ENCODE measurements around the gene NATD1.
"Not testable (repeated sequence)": the region's sequence is repeated elsewhere in the genome, so short reads cannot be mapped to it uniquely, and the experiment has no call there.

NATD1 gene

DNA sequence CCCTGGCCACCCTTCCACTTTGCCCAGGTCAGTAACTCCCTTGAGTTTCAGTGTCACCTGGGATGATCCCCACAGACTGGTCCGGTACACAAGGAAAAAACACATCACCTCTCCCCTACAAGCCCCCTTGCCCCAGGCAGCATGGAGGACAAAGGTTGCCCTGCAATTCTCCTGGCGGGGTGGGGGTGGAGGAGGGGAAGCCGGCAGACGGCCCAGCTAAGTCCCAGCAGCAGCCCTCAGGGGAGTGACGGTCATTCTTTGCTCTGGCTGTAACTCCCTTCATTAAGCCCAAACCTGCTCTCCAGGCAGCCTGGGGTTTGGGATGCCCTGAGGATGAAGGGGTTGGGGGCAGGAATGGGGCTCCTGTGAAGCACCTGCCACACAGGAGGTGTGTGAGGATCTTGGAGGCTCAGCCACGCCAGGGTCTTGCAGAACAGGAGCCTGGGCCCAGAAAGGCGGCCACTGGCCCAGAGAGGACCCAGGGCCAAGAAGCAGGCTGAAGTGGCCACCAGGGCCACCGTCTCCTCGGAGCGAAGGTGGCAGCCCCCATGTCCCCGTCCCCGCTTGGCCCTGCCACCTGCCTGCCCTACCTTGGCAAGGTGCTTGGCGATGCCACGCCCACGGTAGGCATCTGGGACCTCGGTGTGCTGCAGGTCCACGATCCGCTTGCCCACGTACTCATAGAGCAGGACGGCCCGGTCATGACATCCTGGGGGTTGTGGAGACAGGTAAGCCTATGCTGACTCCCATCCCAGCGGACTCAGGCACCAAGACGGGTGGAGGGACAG, 9.5 kb downstream of the NATD1 start:
- no peak for DNase-seq

DNA sequence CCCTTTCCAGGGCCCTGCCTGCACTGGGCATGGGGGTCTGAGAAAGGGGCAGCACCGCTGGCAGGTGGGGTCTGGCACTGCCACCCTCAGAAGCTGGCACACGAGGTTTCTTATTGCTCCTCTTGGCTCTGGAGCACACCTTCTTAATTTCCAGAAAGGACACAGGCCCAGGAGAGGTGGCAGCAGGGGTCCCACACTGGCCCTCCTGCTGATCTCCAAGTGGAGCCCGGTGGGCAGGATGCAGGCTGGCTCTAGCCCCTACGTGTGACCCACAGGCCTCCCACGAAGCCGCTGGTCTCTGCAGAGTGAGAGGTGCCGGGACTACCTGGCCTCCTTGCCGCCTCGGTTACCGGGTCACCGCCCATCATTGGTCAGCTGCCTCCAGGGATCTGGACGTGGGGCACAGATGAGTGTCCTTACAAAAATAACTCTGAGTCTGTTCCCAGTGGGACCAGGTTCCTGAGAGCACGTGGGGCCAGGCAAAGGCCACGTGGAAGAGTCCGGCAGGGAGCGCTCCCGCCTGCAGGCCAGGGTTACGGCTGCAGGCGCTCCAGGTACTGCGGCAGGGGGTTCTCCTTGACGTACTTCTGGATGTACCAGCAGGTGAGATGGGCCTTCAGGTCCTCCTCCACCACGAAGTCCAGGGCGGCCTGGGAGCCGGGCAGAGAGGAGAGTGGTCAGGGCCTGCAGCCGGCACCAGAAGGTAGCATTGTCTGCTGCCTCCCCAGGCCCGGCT, 10.3 kb downstream of the NATD1 start:
- no peak for DNase-seq

- no peak for DNase-seq
Observed at GRCh38 chr17:21242026-21242697, 11.0 kb downstream of the NATD1 start.

DNA sequence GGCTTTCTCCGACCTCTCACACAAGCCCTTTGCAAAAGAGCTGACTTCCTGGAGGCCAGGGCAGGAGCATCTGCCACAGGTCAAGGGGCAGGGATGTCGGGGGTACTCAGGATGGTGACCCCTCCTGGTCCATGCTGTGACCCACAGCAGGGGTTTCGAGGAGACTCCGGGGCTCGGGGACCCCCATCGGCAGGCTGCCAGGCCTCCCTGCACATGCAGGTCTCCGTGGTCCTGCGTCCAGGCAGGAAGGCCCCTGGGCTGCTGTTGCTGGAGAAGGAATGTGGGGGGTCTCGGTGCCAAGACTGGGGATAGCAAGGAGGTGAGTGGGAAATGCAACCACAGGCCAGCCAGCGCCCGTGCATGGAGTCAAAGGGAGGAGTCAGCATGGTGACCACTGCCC, 11.6 kb downstream of the NATD1 start:
- no peak for DNase-seq

DNA sequence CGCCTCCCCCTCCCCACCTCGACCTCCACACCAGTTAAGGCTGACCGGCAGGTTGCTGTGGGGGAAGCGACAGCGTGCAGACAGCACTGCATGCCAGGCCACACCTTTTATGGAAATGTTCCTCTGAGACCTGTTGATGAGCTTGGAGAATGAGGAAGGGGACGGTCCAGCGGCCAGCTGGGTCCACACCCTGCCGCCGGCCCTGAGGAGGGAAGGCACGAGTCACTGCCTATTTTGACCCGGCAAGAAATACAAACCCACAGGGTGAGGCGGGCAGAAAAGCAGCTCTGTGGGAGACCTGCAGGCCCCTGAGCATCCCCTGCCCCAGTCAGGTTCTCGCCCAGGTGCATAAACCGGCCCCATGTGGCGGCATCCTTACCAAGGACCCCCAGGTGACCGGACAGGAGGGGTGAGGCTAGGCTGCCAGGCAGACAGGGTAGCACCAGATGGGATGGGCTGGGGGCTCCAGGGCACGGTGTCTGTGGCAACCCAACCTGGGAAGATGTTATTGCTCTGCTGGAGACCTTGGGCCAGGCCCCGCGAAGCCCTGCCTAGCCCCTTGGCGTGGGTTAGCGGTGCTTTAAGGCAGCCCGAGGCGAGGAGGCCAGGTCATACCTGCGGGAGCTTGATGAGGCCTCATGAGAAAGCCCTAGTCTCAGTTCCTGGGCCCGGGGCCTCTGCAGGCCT, 12.7 kb downstream of the NATD1 start:
- DNase-seq: no peak

DNA sequence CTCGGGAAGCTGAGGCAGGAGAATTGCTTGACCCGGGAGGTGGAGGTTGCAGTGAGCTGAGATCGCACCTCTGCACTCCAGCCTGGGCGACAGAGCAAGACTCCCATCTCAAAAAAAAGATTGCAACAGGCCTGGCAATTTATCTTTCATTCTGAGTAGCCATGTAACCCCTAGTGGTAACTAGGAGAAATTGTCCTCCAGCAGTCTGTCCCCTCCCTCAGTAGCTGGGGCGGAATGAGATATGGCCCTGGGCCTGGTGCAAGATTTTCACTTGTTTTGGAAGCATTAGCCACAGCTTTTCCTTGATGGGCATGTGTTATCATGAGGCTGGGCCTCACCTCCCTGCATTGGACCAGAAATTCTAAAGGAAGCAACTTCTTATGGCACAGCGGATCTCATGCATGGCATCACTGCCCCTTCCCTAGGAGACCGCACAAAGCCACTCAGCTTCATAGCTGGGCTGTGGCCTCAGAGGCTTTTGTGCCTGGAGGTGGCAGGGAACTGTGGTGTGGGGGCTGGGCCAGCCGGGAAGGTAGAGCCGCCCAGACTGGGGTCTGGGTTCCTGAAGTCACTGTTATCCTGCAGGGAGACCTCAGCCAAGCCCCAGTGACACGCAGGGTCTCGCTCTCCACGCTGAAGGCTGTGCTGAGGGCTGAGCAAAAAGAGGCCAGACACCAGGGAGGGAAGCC, 13.4 kb downstream of the NATD1 start:
- DNase-seq: peak; percentile 36

DNA sequence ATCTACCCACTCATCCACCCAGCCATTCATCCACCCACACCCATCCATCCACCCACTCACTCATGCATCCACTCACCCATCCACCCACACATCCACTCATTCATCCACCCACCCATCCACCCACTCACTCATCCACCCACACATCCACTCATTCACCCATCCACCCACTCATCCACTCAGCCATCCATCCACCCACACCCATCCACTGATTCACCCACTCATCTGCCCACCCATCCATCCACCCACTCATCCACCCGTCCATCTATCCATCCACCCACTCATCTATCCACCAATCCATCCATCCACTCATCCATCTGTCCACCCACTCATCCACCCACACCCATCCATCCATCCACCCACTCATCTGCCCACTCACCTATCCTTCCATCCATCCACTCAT, 17.3 kb downstream of the NATD1 start:
- no peak for DNase-seq

DNA sequence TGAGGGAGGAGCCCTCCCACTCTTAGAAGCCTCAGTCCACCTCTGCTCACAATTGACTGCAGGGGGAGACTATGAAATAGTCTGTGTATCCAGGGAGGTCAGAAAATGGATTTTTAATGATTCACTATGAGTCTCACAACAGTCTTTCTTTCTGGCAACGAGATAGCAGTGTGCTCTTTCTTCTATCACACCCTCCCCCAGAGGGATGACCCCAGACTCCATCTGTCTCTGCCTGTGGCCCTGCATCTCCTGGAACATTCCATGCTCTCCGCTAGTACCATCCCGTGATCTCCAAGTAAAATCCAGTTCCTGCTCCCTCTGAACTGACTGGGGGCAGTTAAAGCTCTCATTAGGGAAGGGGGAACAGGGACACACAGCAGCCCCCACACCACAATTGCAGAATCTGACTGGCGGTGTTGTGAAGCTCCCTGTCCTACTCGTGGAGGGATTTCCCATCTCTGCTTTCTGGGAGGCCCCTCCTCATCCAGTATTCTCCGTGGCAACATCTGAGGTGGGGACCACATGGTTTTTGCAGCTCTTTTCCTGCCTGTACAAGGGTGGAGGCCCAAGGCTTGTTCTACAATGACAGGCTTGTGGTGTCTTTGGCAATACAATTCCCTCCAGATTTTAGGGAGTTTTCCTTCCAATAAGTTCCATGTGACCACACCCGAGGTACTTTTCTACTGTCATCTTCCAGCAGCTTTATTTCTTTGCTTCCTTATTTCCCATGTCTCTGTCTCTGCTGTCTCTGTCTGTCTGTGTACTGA, 19.4 kb downstream of the NATD1 start:
- no peak for DNase-seq

DNA sequence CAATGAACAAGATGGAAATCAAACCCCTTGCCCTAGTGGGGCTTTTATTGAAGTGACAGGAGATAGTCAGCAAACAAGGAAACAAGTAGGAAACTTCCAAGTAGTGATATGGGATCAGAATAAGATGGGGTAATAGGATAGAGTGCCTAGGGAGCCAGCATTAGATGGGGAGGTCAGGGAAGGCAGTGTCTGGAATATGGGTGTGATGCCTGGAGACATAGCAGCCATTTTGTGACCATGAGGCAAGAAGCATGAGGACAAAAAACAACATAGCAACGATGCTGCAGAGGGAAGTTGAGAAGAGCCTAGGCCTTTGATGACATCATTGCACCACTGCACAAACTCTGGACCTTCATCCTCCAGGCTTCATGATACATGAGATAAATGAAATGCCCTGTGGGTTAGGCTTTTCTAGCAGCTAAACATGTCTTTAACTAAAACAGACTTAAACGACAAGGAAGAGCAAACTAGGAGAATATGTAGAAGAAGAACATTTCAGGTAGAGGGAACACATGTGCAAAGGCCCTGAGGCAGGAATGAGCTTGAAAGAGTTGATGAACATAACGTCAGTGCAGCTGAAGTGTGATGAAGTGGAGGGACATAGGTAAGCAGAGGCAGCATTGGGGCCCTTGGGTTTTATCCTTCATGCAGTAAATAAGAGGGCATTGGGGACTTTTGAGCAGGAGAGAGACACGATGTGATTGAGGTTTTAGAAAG, 21.0 kb downstream of the NATD1 start:
- no peak for DNase-seq

DNA sequence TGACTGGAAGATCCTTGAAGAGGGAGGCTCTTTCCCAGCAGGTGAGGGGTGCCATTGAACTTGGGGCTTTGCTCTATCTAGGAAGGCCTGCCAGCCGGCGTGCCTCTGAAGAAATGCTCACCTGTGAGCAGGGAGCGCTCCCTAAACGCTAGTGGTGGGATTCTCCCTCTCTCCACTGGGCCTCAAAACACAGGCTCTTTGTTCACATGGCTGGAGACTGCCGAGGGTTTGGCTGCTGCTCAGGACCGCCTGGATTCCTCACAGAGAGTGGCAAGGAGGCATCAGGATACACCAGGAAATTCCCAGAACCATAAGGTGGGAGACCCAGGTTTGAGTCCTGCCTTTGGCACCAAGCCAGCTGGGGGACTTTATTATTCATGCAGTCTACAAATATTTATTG, 21.7 kb downstream of the NATD1 start:
- no peak for DNase-seq

- DNase-seq: no peak
Observed at GRCh38 chr17:21228845-21229244, 24.4 kb downstream of the NATD1 start.

DNA sequence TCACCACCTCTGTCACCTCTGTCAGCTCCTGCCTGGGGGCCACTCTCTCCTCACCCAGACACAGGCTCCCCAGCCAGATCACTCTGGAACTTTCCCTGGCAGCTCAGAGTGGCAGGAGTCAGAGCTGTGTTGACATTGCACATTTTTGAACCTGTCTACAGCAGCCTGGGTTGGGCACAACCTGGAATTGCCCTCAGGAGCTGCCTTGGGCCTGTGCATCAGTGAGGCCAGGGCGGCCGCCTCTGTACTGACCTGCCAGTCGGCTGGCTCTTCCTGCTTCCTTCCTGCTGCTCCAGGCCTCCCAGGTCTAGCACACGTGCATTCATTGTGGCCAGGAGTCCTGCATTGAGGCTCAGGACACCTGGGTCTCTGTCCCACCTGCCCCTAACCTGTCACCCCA, 25.1 kb downstream of the NATD1 start:
- no peak for DNase-seq

DNA sequence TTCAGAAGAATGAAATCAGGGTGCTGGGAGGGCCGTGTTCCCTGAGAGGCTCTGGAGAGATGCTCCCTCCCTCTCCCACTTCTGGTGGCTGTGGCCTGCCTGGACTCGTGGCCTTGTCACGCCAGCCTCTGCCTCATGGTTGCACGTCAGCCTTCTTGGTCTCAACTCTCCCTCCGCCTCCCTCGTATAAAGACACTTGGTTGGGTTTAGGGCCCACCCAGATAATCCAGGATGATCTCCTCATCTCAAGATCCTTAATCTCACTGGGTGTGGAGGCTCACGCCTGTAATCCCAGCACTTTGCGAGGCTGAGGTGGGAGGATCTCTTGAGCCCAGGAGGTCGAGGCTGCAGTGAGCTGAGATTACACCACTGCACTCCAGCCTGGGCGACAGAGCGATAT, 25.9 kb downstream of the NATD1 start:
- DNase-seq: not testable (repeated sequence)

- no peak for DNase-seq
Observed at GRCh38 chr17:21223086-21223485, 30.1 kb downstream of the NATD1 start.

- no peak for DNase-seq
Observed at GRCh38 chr17:21218831-21219380, 34.3 kb downstream of the NATD1 start.

GRCh38 chr17:21218101-21218500, 35.1 kb downstream of the NATD1 start:
- no peak for DNase-seq

- no peak for DNase-seq
Observed at GRCh38 chr17:21217346-21217745, 35.9 kb downstream of the NATD1 start.

GRCh38 chr17:21215935-21216334, 37.3 kb downstream of the NATD1 start:
- peak; percentile 6 for DNase-seq

- peak; percentile 9 for DNase-seq
Observed at GRCh38 chr17:21214777-21215541, 38.3 kb downstream of the NATD1 start.

Measured in suppressor macrophage treated with lipopolysaccharide for 4 hours (primary cell).